ENCODE measurements around the gene CNTFR.

GRCh38 chr9:34623374-34624235 is 34.1 kb upstream of the CNTFR start:
- TF ChIP-seq CTCF (IDR thresholded peaks at IDR 0.05) (no peak), EZH2phosphoT487 (IDR thresholded peaks at IDR 0.05) (no peak)

Data from neural progenitor cell (in vitro differentiated cells).